K562 (cell line): ENCODE results near the gene FAM171A1.

Experiments used
- ARNT ChIP-seq, 2 experiments: fragments of 450-650 bp; IDR thresholded peaks; 2 replicates each; pipeline ENCODE4 v1.6.1; 2016; ENCODE audit warnings: mild to moderate bottlenecking in 1 of 2
- EZH2 ChIP-seq: IDR thresholded peaks from 2 replicates; pipeline ENCODE4 v1.6.1; 2012; ENCODE audit warnings: low read depth, mild to moderate bottlenecking, inconsistent platforms, low read length, borderline replicate concordance
- IRF9 ChIP-seq: fragments of 450-650 bp; IDR thresholded peaks from 2 replicates; pipeline ENCODE4 v1.6.1; 2016; ENCODE audit warnings: missing biosample characterization, missing genetic modification characterization
- NFIC ChIP-seq: fragments of 450-650 bp; IDR thresholded peaks from 2 replicates; pipeline ENCODE4 v1.6.1; 2017; ENCODE audit warnings: mild to moderate bottlenecking, inconsistent platforms
- POLR2A ChIP-seq: fragments of 450-650 bp; conservative IDR thresholded peaks from 2 replicates; pipeline ENCODE4 v1.6.1; 2016
- SAFB ChIP-seq: fragments of 200-400 bp; formaldehyde crosslinking; IDR thresholded peaks from 2 replicates; pipeline ENCODE4 v1.6.1; 2017; ENCODE audit warnings: low read depth, low read length, borderline replicate concordance
- ZBTB1 ChIP-seq: sonication (generic); formaldehyde crosslinking; IDR thresholded peaks from 2 replicates; pipeline ENCODE4 v1.8.1; 2023; ENCODE audit warnings: missing genetic modification reagents, low read depth, mild to moderate bottlenecking, borderline replicate concordance
- ZBTB49 ChIP-seq: sonication (generic); formaldehyde crosslinking; IDR thresholded peaks from 2 replicates; pipeline ENCODE4 v1.8.0; 2022; ENCODE audit warnings: missing genetic modification reagents, mild to moderate bottlenecking, borderline replicate concordance
- ZNF445 ChIP-seq: fragments of 250-450 bp; sonication (Bioruptor Pico); IDR thresholded peaks from 2 replicates; pipeline ENCODE4 v1.4.0; 2020; ENCODE audit warnings: low read depth, mild to moderate bottlenecking, moderate library complexity
- TF ChIP-seq, protein P1 (sequence below), 2 experiments: fragments of 450-650 bp in 1 of 2; IDR thresholded peaks; 2 replicates each; pipeline ENCODE4 v1.6.1; 2011 to 2017; ENCODE audit warnings: low read depth in 2 of 2, antibody characterized with exemption in 1 of 2, borderline replicate concordance in 1 of 2, low read length in 1 of 2, mild to moderate bottlenecking in 1 of 2, mixed read lengths in 1 of 2; ENCODE audit not compliant: control insufficient read depth in 1 of 2
- TF ChIP-seq, protein P2 (sequence below): sonication (generic); formaldehyde crosslinking; IDR thresholded peaks from 2 replicates; pipeline ENCODE4 v1.8.0; 2022; ENCODE audit warnings: mild to moderate bottlenecking, low read depth, missing genetic modification reagents

- TF ChIP-seq SAFB (no peak), ZNF445 (CRISPR knock-in tag) (no peak), ZBTB49 (CRISPR knock-in tag) (no peak), NFIC (no peak), EZH2 (no peak), IRF9 (tag) (no peak), POLR2A (no peak), ZBTB1 (no peak), ARNT (IDR thresholded peaks at IDR 0.05) (no peak)
- TF ChIP-seq, protein P1, sequence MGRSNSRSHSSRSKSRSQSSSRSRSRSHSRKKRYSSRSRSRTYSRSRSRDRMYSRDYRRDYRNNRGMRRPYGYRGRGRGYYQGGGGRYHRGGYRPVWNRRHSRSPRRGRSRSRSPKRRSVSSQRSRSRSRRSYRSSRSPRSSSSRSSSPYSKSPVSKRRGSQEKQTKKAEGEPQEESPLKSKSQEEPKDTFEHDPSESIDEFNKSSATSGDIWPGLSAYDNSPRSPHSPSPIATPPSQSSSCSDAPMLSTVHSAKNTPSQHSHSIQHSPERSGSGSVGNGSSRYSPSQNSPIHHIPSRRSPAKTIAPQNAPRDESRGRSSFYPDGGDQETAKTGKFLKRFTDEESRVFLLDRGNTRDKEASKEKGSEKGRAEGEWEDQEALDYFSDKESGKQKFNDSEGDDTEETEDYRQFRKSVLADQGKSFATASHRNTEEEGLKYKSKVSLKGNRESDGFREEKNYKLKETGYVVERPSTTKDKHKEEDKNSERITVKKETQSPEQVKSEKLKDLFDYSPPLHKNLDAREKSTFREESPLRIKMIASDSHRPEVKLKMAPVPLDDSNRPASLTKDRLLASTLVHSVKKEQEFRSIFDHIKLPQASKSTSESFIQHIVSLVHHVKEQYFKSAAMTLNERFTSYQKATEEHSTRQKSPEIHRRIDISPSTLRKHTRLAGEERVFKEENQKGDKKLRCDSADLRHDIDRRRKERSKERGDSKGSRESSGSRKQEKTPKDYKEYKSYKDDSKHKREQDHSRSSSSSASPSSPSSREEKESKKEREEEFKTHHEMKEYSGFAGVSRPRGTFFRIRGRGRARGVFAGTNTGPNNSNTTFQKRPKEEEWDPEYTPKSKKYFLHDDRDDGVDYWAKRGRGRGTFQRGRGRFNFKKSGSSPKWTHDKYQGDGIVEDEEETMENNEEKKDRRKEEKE (IDR thresholded peaks at IDR 0.05; ENCODE audit: borderline replicate concordance in 1 of 2, control insufficient read depth in 1 of 2, low read depth in 2 of 2, low read length in 1 of 2), result no peak
- TF ChIP-seq, protein P2, sequence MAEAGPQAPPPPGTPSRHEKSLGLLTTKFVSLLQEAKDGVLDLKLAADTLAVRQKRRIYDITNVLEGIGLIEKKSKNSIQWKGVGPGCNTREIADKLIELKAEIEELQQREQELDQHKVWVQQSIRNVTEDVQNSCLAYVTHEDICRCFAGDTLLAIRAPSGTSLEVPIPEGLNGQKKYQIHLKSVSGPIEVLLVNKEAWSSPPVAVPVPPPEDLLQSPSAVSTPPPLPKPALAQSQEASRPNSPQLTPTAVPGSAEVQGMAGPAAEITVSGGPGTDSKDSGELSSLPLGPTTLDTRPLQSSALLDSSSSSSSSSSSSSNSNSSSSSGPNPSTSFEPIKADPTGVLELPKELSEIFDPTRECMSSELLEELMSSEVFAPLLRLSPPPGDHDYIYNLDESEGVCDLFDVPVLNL, result no peak
These were observed 118.7 kb downstream of the FAM171A1 start for GRCh38 chr10:15252396-15252795.
